GM12875 (cell line): ENCODE results near the gene UGDH.

Source experiments
- H3K4me3 ChIP-seq: one replicate; pipeline ENCODE4 v1.5.1; 2011; ENCODE audit warnings: low read depth, low read length, control low read depth
- CTCF ChIP-seq: IDR thresholded peaks from 2 replicates; pipeline ENCODE4 v1.5.1; 2011; ENCODE audit warnings: low read depth, mild to moderate bottlenecking, control low read depth, inconsistent platforms, low read length, moderate library complexity, borderline replicate concordance; ENCODE audit not compliant: insufficient read depth

Gene UGDH

DNA sequence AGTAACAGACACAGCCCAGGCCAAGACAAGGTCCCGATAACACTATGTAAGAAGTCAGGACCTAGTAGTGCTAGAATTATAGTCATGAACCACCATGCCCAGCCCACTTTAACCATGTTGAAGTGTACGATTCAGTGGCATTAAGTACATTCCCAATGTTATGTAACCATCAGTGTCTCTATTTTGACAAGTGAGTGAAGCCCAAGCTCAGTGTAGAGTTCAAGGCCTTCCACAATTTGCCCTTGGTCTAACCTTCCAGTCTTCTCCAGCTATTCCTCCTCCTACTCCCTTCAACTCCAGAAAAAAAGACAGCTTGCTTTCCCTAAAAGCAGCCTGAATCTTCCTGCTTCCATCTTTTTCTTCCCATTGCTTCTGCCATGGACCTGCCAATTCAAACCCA lies 36.9 kb downstream of the UGDH start:
- no peak for TF ChIP-seq CTCF
- H3K4me3 ChIP-seq, result no peak overlapping the region

DNA sequence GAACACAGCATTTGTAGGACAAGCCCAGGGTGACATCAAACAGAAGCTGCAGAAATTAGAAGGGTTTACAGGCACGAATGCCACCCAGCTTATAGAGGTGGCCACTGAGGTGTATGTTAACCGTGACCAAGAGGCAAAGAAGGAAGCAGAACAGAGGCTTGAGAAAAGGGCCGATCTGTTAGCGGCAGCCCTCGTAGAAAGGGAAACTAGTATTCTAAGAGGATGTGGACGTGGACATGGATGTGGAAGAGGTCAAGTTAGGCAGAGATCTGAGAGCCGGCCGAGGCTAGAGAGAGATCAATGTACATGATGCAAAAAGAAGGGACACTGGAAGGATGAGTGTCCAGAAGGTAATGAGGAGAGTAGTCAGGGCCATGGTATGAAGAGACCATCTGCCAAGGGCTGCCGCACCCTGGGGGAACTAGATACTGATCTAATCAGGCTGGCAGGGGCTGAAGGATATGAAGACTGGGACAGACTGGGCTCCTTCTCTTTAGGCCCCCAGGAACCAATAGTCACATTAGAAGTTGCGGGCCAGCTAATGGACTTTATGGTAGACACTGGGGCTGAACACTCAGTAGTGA lies 40.9 kb downstream of the UGDH start:
- H3K4me3 ChIP-seq, result no peak overlapping the region
- TF ChIP-seq CTCF, result no peak

- TF ChIP-seq CTCF, result no peak
Observed at GRCh38 chr4:39484582-39485272, 42.5 kb downstream of the UGDH start.

GRCh38 chr4:39480902-39481695 lies 46.1 kb downstream of the UGDH start:
- no peak for TF ChIP-seq CTCF
- no peak overlapping the region for H3K4me3 ChIP-seq

More at GRCh38 chr4:39484582-39485272, 42.5 kb downstream of the UGDH start:
- no peak overlapping the region for H3K4me3 ChIP-seq

- no peak for TF ChIP-seq CTCF
- H3K4me3 ChIP-seq, result no peak overlapping the region
Observed at GRCh38 chr4:39480251-39480650, 47.0 kb downstream of the UGDH start.

DNA sequence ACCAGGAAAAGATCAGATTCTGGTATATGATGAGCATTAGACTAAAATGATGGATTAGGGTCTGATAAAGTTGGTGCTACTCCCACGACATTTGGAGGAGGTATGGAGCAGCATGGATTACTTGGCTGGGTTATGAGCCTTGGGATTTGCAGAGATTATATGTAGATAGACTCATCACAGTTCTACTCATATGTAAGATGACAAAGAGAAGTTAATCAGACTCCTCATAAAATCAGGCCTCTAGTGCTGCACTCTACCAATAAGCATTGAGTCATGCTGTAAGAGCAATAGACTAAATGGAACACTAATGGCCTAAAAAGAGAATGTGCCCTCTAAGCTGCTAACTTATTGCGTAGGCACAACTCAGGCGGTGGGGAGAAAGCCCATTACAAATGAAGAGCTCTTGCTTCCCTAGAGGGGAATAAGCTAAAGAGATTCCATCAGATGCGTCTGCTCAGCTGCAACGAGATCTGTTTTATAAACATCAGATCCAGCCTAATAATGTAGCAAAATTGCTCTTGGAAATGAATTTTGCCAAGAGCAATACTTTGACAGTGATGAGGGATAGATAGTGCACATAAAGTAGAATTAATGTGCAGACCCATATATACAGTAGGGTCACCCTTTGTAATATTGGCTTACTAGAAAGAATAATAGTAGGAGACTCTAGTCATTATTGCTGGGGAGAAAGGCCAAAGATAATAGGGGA lies 50.9 kb downstream of the UGDH start:
- no peak overlapping the region for H3K4me3 ChIP-seq
- no peak for TF ChIP-seq CTCF
